ENCODE results near the gene SHLD2. TPM values are rescaled to one million over a fixed set of nuclear protein-coding genes. Genes with fewer than 3 reads are reported as not detected.

SHLD2 gene
- total and polyA plus RNA-seq, 10 of the 15 experiments (the other 5 are each of a cell fraction or from before 2014, with no cell fraction given): 24.5 to 45.3 (median 30.1) TPM

- no peak for TF ChIP-seq E4F1 (IDR thresholded peaks at IDR 0.05; ENCODE audit: borderline replicate concordance, partially characterized antibody)
These were observed 5.3 kb upstream of the SHLD2 start (continued) for GRCh38 chr10:87089746-87090145.

- DNase-seq (ENCODE audit: low read depth, low spot score) (no peak), ATAC-seq (no peak), FAIRE-seq (no peak)
- Histone ChIP-seq H3K4me3 (0 out of 2 replicates have a peak overlapping the region, but pooled peaks have one; percentile 13), H3K27me3 (replicated peaks in 1 of 2; ENCODE audit: control insufficient read depth in 2 of 2, insufficient read depth in 2 of 2, low read length in 1 of 2) (no peaks in the 10 kb centered on the region), H4K20me1 (ENCODE audit: control insufficient read depth, insufficient read depth) (no peaks in the 10 kb centered on the region), H3K27ac (ENCODE audit: control insufficient read depth, insufficient read depth) (no peak overlapping the region), H3K9ac (ENCODE audit: control insufficient read depth, insufficient read depth, low read length) (no peak overlapping the region), H3K36me3 (ENCODE audit: control insufficient read depth in 2 of 2, insufficient read depth in 2 of 2, low read length in 1 of 2) (no peaks in the 10 kb centered on the region; a peak in 1 of 4 replicates), H3K4me2 (ENCODE audit: control insufficient read depth, insufficient read depth) (no peak overlapping the region), H2AFZ (ENCODE audit: control insufficient read depth, low read depth, low read length) (no peak overlapping the region), H3K9me3 (replicated peaks; ENCODE audit: control insufficient read depth, insufficient read depth, low read length) (no peaks in the 10 kb centered on the region), H3K4me1 (ENCODE audit: control insufficient read depth, insufficient read depth, low read length) (no peaks in the 10 kb centered on the region; the same call in 1 of the 2 replicates), H3K79me2 (ENCODE audit: control insufficient read depth, insufficient read depth, low read length) (peaks cover 78% of the 10 kb centered on the region)
- intact Hi-C loops (cut with micrococcal nuclease; ENCODE audit: unreplicated experiment) (loop anchor here (5.0 kb wide), 1 partner anchor 123 kb away; the partner anchor contains the start of gene ADIRF), in situ Hi-C loops (cut with MboI) (no loop called here)
- ChIA-PET RAD21 (ENCODE audit: unreplicated experiment) (no interaction called here), SMC1A (ENCODE audit: uncharacterized antibody, unreplicated experiment) (interaction anchor here (1.4 to 3.9 kb wide), 2 partner anchors 7 to 10 kb away, joined by 4 to 35 read pairs; no protein-coding TSS in a partner anchor), POLR2A (interaction anchor here (3.0 kb wide), 1 partner anchor 125 kb away, joined by 7 read pairs; no protein-coding TSS in a partner anchor), CTCF (interaction anchor here (0.9 kb wide), 1 partner anchor 120 kb away, joined by 4 read pairs; no protein-coding TSS in a partner anchor)
- no TSS peak for BruUV-seq (replicated peaks)
- TF ChIP-seq SPI1 (IDR thresholded peaks at IDR 0.05; ENCODE audit: borderline replicate concordance, insufficient read depth, low read depth, low read length) (no peak), NRF1 (conservative IDR thresholded peaks at IDR 0.05; ENCODE audit: low read depth, low read length) (no peak), WRNIP1 (IDR thresholded peaks at IDR 0.05; ENCODE audit: borderline replicate concordance, low read depth, low read length) (no peak), NFXL1 (IDR thresholded peaks at IDR 0.05; ENCODE audit: borderline replicate concordance) (no peak), FOXK2 (IDR thresholded peaks at IDR 0.05) (no peak), SMARCA5 (IDR thresholded peaks at IDR 0.05) (no peak), SMC3 (IDR thresholded peaks at IDR 0.05; ENCODE audit: borderline replicate concordance, low read length) (no peak), SIX5 (IDR thresholded peaks at IDR 0.05; ENCODE audit: low read depth, low read length, severe bottlenecking) (no peak), JUNB (IDR thresholded peaks at IDR 0.05) (no peak), USF1 (IDR thresholded peaks at IDR 0.05; ENCODE audit: borderline replicate concordance, extremely low read length, insufficient read depth, low read depth, low read length) (no peak), IRF4 (IDR thresholded peaks at IDR 0.05; ENCODE audit: low read depth, low read length) (no peak), ELK1 (IDR thresholded peaks at IDR 0.05; ENCODE audit: low read depth, low read length) (no peak), ZNF622 (IDR thresholded peaks at IDR 0.05) (no peak), CHD1 (IDR thresholded peaks at IDR 0.05; ENCODE audit: low read depth, low read length) (no peak), CBX5 (IDR thresholded peaks at IDR 0.05; ENCODE audit: low read depth) (no peak), GATAD2B (conservative IDR thresholded peaks at IDR 0.05; ENCODE audit: low read depth) (no peak)
- WGBS (ENCODE audit: insufficient coverage, insufficient replicate concordance, low lambda C conversion rate, missing lambda C conversion rate): 75% methylated on average over 4 of the region's 4 CpGs
These were observed 4.2 kb upstream of the SHLD2 start for GRCh38 chr10:87090779-87091178.

Data from GM12878 (cell line).